ENCODE measurements around the gene RAET1G.
"Not testable (repeated sequence)": the region's sequence is repeated elsewhere in the genome, so short reads cannot be mapped to it uniquely, and the experiment has no call there.

The RAET1G gene

GRCh38 chr6:149895833-149896271, 27.1 kb downstream of the RAET1G start:
- Mint-ChIP-seq H3K9me3 (no peaks in the 10 kb centered on the region), H3K4me3 (no peak overlapping the region), H3K27me3 (peaks cover 18% of the 10 kb centered on the region), H3K36me3 (no peaks in the 10 kb centered on the region), H3K4me1 (peaks cover 4% of the 10 kb centered on the region), H3K27ac (no peak overlapping the region)
- no peak for DNase-seq (ENCODE audit: low spot score in 2 of 2)
- ATAC-seq (ENCODE audit: low read depth) = no peak

- Mint-ChIP-seq H3K27ac (no peak overlapping the region), H3K9me3 (no peaks in the 10 kb centered on the region), H3K4me1 (peaks cover 4% of the 10 kb centered on the region), H3K36me3 (no peaks in the 10 kb centered on the region), H3K4me3 (no peak overlapping the region), H3K27me3 (peaks cover 18% of the 10 kb centered on the region)
- DNase-seq (ENCODE audit: low spot score in 2 of 2) (no peak), ATAC-seq (ENCODE audit: low read depth) (no peak)
Measured at GRCh38 chr6:149895048-149895590, 27.8 kb downstream of the RAET1G start.

- H3K9me3 Mint-ChIP-seq; DNase-seq (ENCODE audit: low spot score in 2 of 2); H3K4me1 Mint-ChIP-seq; H3K36me3 Mint-ChIP-seq; ATAC-seq (ENCODE audit: low read depth); H3K27ac Mint-ChIP-seq; H3K4me3 Mint-ChIP-seq: not testable (repeated sequence)
- H3K27me3 Mint-ChIP-seq = peaks cover 19% of the 10 kb centered on the region
Measured at GRCh38 chr6:149891864-149892263, 31.1 kb downstream of the RAET1G start.

DNA sequence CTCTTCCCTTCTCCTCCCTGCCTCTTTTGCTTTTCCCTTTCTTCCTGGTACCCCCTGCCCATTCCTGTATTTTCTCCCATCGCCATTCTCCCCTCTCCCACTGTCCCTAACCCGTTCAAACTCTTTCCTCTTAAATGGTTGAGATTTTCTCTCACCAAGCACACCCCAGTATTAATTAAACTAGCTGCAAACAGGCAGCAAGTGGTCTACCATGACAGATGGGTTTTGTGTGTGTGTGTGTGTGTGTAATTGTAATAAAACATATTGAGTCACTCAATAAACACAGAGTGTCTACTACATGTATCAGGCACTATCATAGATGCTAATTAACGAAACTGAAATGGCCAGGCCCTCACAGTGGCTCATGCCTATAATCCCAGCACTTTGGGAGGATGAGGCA, 31.7 kb downstream of the RAET1G start:
- Mint-ChIP-seq H3K4me3 (no peak overlapping the region), H3K27me3 (peaks cover 18% of the 10 kb centered on the region), H3K4me1 (no peaks in the 10 kb centered on the region), H3K36me3 (no peaks in the 10 kb centered on the region), H3K9me3 (no peaks in the 10 kb centered on the region), H3K27ac (no peak overlapping the region)
- no peak for DNase-seq (ENCODE audit: low spot score in 2 of 2)
- ATAC-seq (ENCODE audit: low read depth) = no peak

GRCh38 chr6:149890629-149891045, 32.3 kb downstream of the RAET1G start:
- no peaks in the 10 kb centered on the region for H3K4me1 Mint-ChIP-seq
- H3K36me3 Mint-ChIP-seq = no peaks in the 10 kb centered on the region
- no peak overlapping the region for H3K4me3 Mint-ChIP-seq
- DNase-seq (ENCODE audit: low spot score in 2 of 2) (no peak), ATAC-seq (ENCODE audit: low read depth) (no peak)
- no peak overlapping the region for H3K27ac Mint-ChIP-seq
- no peaks in the 10 kb centered on the region for H3K9me3 Mint-ChIP-seq
- peaks cover 18% of the 10 kb centered on the region for H3K27me3 Mint-ChIP-seq

DNA sequence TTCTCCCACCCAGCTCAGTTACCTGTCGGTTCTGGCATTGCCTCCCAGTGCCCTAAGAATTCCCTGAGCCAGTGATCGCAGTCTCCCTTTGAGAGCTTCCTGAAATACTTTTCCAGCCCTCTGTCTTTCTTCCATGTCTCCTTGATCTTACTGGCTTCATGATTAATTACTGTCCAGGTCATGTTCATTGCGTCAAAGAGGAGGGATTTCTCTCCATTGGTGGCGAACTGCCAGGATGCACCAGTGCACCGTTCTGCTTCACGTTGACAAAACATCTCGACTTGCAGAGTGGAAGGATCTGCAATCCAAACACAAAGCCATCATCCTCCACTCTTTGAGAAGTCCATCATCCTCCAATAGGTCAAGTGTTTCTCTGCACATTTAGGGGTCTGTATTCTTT, 33.6 kb downstream of the RAET1G start:
- H3K4me3 Mint-ChIP-seq = no peak overlapping the region
- no peak for ATAC-seq (ENCODE audit: low read depth)

DNA sequence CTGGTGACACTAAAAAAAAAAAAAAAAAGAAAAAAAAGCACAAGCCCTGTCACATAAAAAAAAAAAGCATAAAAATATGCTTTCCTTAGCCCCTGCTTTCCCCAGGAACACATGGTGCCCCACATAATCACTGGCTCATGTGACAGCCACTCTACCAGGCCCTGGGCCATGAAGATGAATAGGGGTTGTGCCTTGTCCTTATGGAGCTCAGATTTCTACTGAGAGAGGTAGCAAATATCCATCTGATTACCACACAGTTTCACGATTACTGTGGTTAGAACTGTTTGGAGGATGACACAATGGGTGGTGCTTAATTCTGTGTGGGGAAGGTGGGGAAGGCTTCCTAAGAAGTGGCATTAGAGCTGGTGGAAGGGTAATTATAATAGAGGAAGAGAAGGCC, 34.3 kb downstream of the RAET1G start:
- DNase-seq (ENCODE audit: low spot score in 2 of 2) = no peak
- Mint-ChIP-seq H3K27me3 (peaks cover 16% of the 10 kb centered on the region), H3K4me1 (no peaks in the 10 kb centered on the region), H3K27ac (no peak overlapping the region), H3K4me3 (no peak overlapping the region), H3K9me3 (no peaks in the 10 kb centered on the region), H3K36me3 (no peaks in the 10 kb centered on the region)
- ATAC-seq (ENCODE audit: low read depth) = no peak

More for the DNA sequence above, 33.6 kb downstream of the RAET1G start:
- H3K27me3 Mint-ChIP-seq = peaks cover 17% of the 10 kb centered on the region
- H3K27ac Mint-ChIP-seq = no peak overlapping the region
- DNase-seq (ENCODE audit: low spot score in 2 of 2) = no peak
- H3K36me3 Mint-ChIP-seq = no peaks in the 10 kb centered on the region
- H3K4me1 Mint-ChIP-seq = no peaks in the 10 kb centered on the region
- H3K9me3 Mint-ChIP-seq = no peaks in the 10 kb centered on the region

DNA sequence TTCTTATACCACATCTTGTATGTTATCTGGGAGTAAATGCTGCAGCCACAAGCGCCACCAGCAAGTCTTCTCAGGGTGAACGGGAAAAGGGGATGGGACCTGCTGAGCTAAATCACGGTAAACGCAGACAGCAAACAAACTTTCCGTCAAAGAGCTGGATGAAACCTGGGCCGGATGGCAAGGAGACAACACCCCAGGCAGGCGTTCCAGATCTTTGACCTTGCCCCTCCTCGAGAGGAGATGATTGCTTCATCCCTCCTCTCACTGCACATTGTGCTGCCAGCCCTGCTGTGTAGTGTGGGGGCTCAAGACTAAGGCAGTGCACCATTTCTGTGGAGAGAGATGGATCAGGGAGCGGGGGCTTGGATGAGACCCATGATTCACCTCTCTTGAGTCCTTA, 34.8 kb downstream of the RAET1G start:
- Mint-ChIP-seq H3K27ac (no peak overlapping the region), H3K4me1 (no peaks in the 10 kb centered on the region), H3K9me3 (no peaks in the 10 kb centered on the region), H3K4me3 (no peak overlapping the region), H3K27me3 (peaks cover 16% of the 10 kb centered on the region), H3K36me3 (no peaks in the 10 kb centered on the region)
- ATAC-seq (ENCODE audit: low read depth) (no peak), DNase-seq (ENCODE audit: low spot score in 2 of 2) (no peak)

GRCh38 chr6:149887343-149887742, 35.6 kb downstream of the RAET1G start:
- DNase-seq (ENCODE audit: low spot score in 2 of 2) (no peak), ATAC-seq (ENCODE audit: low read depth) (no peak)
- Mint-ChIP-seq H3K9me3 (no peaks in the 10 kb centered on the region), H3K27ac (no peak overlapping the region), H3K4me3 (no peak overlapping the region), H3K27me3 (peaks cover 16% of the 10 kb centered on the region), H3K36me3 (no peaks in the 10 kb centered on the region), H3K4me1 (no peaks in the 10 kb centered on the region)

DNA sequence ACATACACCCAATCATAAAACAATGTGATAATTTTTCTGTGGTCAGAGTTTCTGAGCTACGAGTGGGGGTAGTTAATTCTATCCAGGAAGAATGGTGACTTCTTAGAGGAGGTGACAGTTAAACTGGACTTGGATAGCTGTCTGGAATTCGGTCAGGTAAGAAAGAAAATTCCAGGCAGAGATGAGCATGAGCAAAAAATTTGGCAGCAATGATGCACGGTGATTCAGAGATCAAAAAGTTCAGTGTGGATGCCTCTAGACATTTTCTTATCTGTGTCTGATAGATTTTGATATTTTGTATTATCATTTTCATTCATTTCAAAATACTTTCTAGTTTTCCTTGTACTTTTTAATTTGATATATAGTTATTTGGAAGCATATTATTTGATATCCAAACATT, 37.0 kb downstream of the RAET1G start:
- no peak for DNase-seq (ENCODE audit: low spot score in 2 of 2)
- H3K27me3 Mint-ChIP-seq = peaks cover 12% of the 10 kb centered on the region
- no peak for ATAC-seq (ENCODE audit: low read depth)
- H3K4me3 Mint-ChIP-seq = no peak overlapping the region
- H3K27ac Mint-ChIP-seq = no peak overlapping the region
- H3K4me1 Mint-ChIP-seq = no peaks in the 10 kb centered on the region
- H3K36me3 Mint-ChIP-seq = no peaks in the 10 kb centered on the region
- H3K9me3 Mint-ChIP-seq = no peaks in the 10 kb centered on the region

- H3K4me1 Mint-ChIP-seq = no peaks in the 10 kb centered on the region
- no peak overlapping the region for H3K27ac Mint-ChIP-seq
- no peak overlapping the region for H3K4me3 Mint-ChIP-seq
- no peak for DNase-seq (ENCODE audit: low spot score in 2 of 2)
- ATAC-seq (ENCODE audit: low read depth) = no peak
- H3K27me3 Mint-ChIP-seq = peaks cover 17% of the 10 kb centered on the region
- no peaks in the 10 kb centered on the region for H3K36me3 Mint-ChIP-seq
- no peaks in the 10 kb centered on the region for H3K9me3 Mint-ChIP-seq
Measured at GRCh38 chr6:149884617-149885016, 38.3 kb downstream of the RAET1G start.

DNA sequence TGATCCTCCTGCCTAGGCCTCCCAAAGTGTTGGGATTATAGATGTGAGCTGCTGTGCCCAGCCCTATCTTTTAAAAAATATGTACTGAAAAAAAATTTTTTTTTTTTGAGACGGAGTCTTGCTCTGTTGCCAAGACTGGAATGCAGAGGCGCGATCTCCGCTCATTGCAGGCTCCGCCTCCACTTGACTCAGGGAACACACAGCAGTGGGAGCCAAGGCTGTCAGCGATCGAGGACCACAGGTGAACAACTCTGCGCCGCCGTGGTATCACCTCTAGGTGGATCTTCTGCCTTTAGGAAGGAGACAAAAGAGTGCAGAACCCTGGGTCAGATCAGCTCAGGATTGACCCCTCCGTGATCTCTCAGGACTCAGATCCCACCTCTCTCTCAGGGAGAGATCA, 38.7 kb downstream of the RAET1G start:
- DNase-seq (ENCODE audit: low spot score in 2 of 2) = no peak
- Mint-ChIP-seq H3K4me1 (no peaks in the 10 kb centered on the region), H3K27me3 (peaks cover 18% of the 10 kb centered on the region), H3K4me3 (no peak overlapping the region), H3K27ac (no peak overlapping the region), H3K36me3 (no peaks in the 10 kb centered on the region), H3K9me3 (no peaks in the 10 kb centered on the region)
- ATAC-seq (ENCODE audit: low read depth) = no peak

DNA sequence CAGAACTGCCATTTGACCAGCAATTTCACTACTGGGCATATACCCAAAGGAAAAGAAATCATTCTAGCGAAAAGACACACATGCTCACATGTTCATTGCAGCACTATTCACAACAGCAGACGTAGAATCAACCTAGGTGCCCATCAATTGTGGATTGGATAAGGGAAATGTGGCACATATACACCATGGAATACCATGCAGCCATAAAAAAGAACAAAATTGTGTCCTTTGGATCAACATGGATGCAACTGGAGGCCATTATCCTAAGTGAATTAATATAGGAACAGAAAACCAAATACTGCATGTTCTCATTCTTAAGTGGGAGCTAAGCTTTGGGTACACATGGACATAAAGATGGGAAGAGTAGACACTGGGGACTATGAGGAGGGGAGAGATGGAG, 41.1 kb downstream of the RAET1G start:
- ATAC-seq (ENCODE audit: low read depth) (no peak), DNase-seq (ENCODE audit: low spot score in 2 of 2) (no peak)
- no peaks in the 10 kb centered on the region for H3K4me1 Mint-ChIP-seq
- H3K4me3 Mint-ChIP-seq = no peak overlapping the region
- H3K36me3 Mint-ChIP-seq = no peaks in the 10 kb centered on the region
- peaks cover 22% of the 10 kb centered on the region for H3K27me3 Mint-ChIP-seq
- no peaks in the 10 kb centered on the region for H3K9me3 Mint-ChIP-seq
- no peak overlapping the region for H3K27ac Mint-ChIP-seq

DNA sequence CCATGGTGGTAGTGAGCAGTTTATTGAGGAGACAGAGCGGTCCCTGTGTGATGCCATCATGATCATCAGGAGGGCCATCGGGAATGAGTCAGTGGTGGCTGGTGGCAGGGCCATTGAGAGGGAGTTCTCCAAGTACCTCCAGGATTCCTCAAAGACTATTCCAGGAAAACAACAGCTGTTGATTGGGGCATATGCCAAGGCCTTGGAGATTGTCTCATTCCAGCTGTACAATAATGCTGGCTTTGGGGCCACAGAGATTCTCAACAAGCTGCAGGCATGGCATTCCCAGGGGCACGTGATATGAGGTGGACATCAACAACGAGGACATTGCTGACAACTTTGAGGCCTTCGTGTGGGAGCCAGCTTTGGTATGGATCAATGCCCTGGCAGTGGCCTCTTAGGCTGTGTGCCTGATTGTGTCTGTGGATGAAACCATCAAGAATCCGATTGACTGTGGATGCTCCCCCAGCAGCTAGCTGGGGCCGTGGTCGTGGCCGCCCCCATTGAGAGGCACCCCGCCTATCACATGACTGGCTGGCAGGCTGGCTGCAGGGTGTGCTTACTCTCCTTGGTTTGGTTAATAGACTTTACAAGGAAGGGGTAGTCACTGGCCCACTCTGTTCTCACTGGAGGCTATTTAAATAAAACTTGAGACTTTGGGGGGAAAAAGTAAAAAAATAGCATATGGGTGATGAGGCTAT, 41.7 kb downstream of the RAET1G start:
- ATAC-seq (ENCODE audit: low read depth) (no peak), DNase-seq (ENCODE audit: low spot score in 2 of 2) (no peak)
- Mint-ChIP-seq H3K27me3 (peaks cover 22% of the 10 kb centered on the region), H3K4me3 (no peak overlapping the region), H3K36me3 (no peaks in the 10 kb centered on the region), H3K27ac (no peak overlapping the region), H3K4me1 (no peaks in the 10 kb centered on the region), H3K9me3 (no peaks in the 10 kb centered on the region)

GRCh38 chr6:149877659-149878058, 45.3 kb downstream of the RAET1G start:
- Mint-ChIP-seq H3K9me3 (no peaks in the 10 kb centered on the region), H3K27ac (no peak overlapping the region), H3K4me3 (no peak overlapping the region), H3K4me1 (no peaks in the 10 kb centered on the region), H3K36me3 (no peaks in the 10 kb centered on the region), H3K27me3 (peaks cover 27% of the 10 kb centered on the region)
- no peak for ATAC-seq (ENCODE audit: low read depth)
- DNase-seq (ENCODE audit: low spot score in 2 of 2) = no peak
